A549 (cell line): ENCODE data around the gene AUTS2.

Experiments
- BHLHE40 ChIP-seq: IDR thresholded peaks from 2 replicates; pipeline ENCODE4 v1.6.1; 2012; ENCODE audit warnings: low read depth, low read length, inconsistent platforms
- CEBPB ChIP-seq, 2 experiments: fragments of >200 bp in 1 of 2; sonication (Bioruptor Twin) in 1 of 2; formaldehyde crosslinking in 1 of 2; IDR thresholded peaks; 2 replicates each; pipeline ENCODE4 v1.6.1; 2012 to 2016
- EHMT2 ChIP-seq: fragments of 200-600 bp; sonication (generic); IDR thresholded peaks from 2 replicates; pipeline ENCODE4 v1.6.1; 2016; ENCODE audit warnings: antibody characterized with exemption, low read depth, mild to moderate bottlenecking, moderate library complexity
- EP300 ChIP-seq, 2 experiments: fragments of >200 bp; sonication (Bioruptor Twin); formaldehyde crosslinking; IDR thresholded peaks; 2 replicates in 1 of 2; 3 replicates in 1 of 2; pipeline ENCODE4 v1.6.1; 2016 to 2017
- KDM1A ChIP-seq: fragments of 200-600 bp; sonication (generic); IDR thresholded peaks from 2 replicates; pipeline ENCODE4 v1.6.1; 2016; ENCODE audit warnings: low read depth, mild to moderate bottlenecking
- KDM5A ChIP-seq: fragments of 200-600 bp; sonication (generic); IDR thresholded peaks from 2 replicates; pipeline ENCODE4 v1.6.1; 2016; ENCODE audit warnings: antibody characterized with exemption, mild to moderate bottlenecking
- POLR2A ChIP-seq: IDR thresholded peaks from 2 replicates; pipeline ENCODE4 v1.6.1; 2012; ENCODE audit warnings: mild to moderate bottlenecking, low read length
- RCOR1 ChIP-seq: fragments of 150-350 bp; IDR thresholded peaks from 2 replicates; pipeline ENCODE4 v1.6.1; 2014; ENCODE audit warnings: antibody characterized with exemption, low read length, low read depth
- USF2 ChIP-seq: fragments of 450-650 bp; IDR thresholded peaks from 2 replicates; pipeline ENCODE4 v1.6.1; 2014; ENCODE audit warnings: antibody characterized with exemption
- TF ChIP-seq, protein P1 (sequence below): fragments of >200 bp; sonication (Bioruptor Twin); formaldehyde crosslinking; IDR thresholded peaks from 3 replicates; pipeline ENCODE4 v1.5.1; 2016

- TF ChIP-seq, protein P1, sequence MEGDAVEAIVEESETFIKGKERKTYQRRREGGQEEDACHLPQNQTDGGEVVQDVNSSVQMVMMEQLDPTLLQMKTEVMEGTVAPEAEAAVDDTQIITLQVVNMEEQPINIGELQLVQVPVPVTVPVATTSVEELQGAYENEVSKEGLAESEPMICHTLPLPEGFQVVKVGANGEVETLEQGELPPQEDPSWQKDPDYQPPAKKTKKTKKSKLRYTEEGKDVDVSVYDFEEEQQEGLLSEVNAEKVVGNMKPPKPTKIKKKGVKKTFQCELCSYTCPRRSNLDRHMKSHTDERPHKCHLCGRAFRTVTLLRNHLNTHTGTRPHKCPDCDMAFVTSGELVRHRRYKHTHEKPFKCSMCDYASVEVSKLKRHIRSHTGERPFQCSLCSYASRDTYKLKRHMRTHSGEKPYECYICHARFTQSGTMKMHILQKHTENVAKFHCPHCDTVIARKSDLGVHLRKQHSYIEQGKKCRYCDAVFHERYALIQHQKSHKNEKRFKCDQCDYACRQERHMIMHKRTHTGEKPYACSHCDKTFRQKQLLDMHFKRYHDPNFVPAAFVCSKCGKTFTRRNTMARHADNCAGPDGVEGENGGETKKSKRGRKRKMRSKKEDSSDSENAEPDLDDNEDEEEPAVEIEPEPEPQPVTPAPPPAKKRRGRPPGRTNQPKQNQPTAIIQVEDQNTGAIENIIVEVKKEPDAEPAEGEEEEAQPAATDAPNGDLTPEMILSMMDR = no peak
- no peak for TF ChIP-seq RCOR1
- no peak for TF ChIP-seq BHLHE40
- no peak for TF ChIP-seq EP300 (IDR thresholded peaks at IDR 0.05)
- TF ChIP-seq USF2 = no peak
- no peak for TF ChIP-seq POLR2A
- no peak for TF ChIP-seq KDM1A
- TF ChIP-seq KDM5A = no peak
- TF ChIP-seq EHMT2 = no peak
- TF ChIP-seq CEBPB (IDR thresholded peaks at IDR 0.05) = no peak
Observed at GRCh38 chr7:69982197-69982596, 383.9 kb downstream of the AUTS2 start.
